K562 (cell line): ENCODE measurements around the gene MED16. TPM values are rescaled to one million over a fixed set of nuclear protein-coding genes. Genes with fewer than 3 reads are reported as not detected.
A peak's percentile ranks its signal among the peaks of the same experiment; 100 is the strongest.

Source experiments
- ADNP ChIP-seq: fragments of 200-800 bp; sonication (Bioruptor generic); IDR thresholded peaks from 2 replicates; pipeline ENCODE4 v1.6.1; 2016; ENCODE audit warnings: missing genetic modification characterization, missing compliant biosample characterization
- CCAR2 ChIP-seq: fragments of 200-400 bp; formaldehyde crosslinking; IDR thresholded peaks from 2 replicates; pipeline ENCODE4 v1.6.1; 2017; ENCODE audit warnings: mild to moderate bottlenecking, low read depth, low read length
- GABPB1 ChIP-seq: sonication (generic); formaldehyde crosslinking; IDR thresholded peaks from 2 replicates; pipeline ENCODE4 v1.8.0; 2022; ENCODE audit warnings: mild to moderate bottlenecking, missing genetic modification reagents
- HDAC2 ChIP-seq: fragments of 450-650 bp; IDR thresholded peaks from 2 replicates; pipeline ENCODE4 v1.6.1; 2016; ENCODE audit warnings: mild to moderate bottlenecking
- JUN ChIP-seq, 2 experiments: sonication (generic) in 1 of 2; formaldehyde crosslinking in 1 of 2; IDR thresholded peaks; 2 replicates each; pipeline versions ENCODE4 v1.6.1 to v1.8.0; 2012 to 2022; ENCODE audit warnings: borderline replicate concordance in 2 of 2, mild to moderate bottlenecking in 2 of 2, improper control_type of control experiment in 1 of 2, low read depth in 1 of 2, low read length in 1 of 2, missing genetic modification reagents in 1 of 2
- KDM1A ChIP-seq, 2 experiments: fragments of 450-650 bp; IDR thresholded peaks; 2 replicates each; pipeline ENCODE4 v1.6.1; 2016; ENCODE audit warnings: mild to moderate bottlenecking in 2 of 2
- MTA3 ChIP-seq: fragments of 450-650 bp; formaldehyde crosslinking; IDR thresholded peaks from 2 replicates; pipeline ENCODE4 v1.6.1; 2017; ENCODE audit warnings: mild to moderate bottlenecking, borderline replicate concordance
- PHB2 ChIP-seq: fragments of 450-650 bp; IDR thresholded peaks from 2 replicates; pipeline ENCODE4 v1.6.1; 2017; ENCODE audit warnings: low read depth
- STAG1 ChIP-seq: sonication (generic); formaldehyde crosslinking; IDR thresholded peaks from 2 replicates; pipeline ENCODE4 v1.5.0; 2020; ENCODE audit warnings: missing genetic modification reagents, borderline replicate concordance
- ZNF12 ChIP-seq: sonication (generic); formaldehyde crosslinking; IDR thresholded peaks from 2 replicates; pipeline ENCODE4 v1.4.0; 2020; ENCODE audit warnings: mild to moderate bottlenecking, missing genetic modification reagents
- polyA plus RNA-seq, 8 experiments: library from polyadenylated mRNA; depleted of rRNA in 4 of 8; stranded (reverse) in 5 of 8; unstranded in 3 of 8; fragments of >200 nt; fragmentation: Nextera tagmentation in 2 of 8; fragmentation: Illumina TruSeq in 1 of 8; extraction: Ambion mirVana in 2 of 8; extraction: Trizol in 1 of 8; gene quantifications; 2 replicates each; pipeline versions ENCODE4 v1.2.1 to v1.2.3, GENCODE V29; 2011 to 2014; ENCODE audit warnings: inconsistent platforms in 1 of 8, missing spikeins in 1 of 8
- total RNA-seq, 7 experiments: library from RNA; depleted of rRNA in 6 of 7; stranded (reverse); fragments of >200 nt in 6 of 7; fragmentation: Illumina TruSeq in 2 of 7; extraction: Trizol in 2 of 7; gene quantifications; 2 replicates each; pipeline versions ENCODE4 v1.2.1 to v1.2.3, GENCODE V29; 2011 to 2021; ENCODE audit warnings: low replicate concordance in 1 of 7
- TF ChIP-seq, protein P1 (sequence below), 2 experiments: fragments of 450-650 bp; IDR thresholded peaks; 2 replicates each; pipeline ENCODE4 v1.6.1; 2016; ENCODE audit warnings: mild to moderate bottlenecking in 2 of 2, borderline replicate concordance in 1 of 2, low read depth in 1 of 2, moderate library complexity in 1 of 2
- TF ChIP-seq, protein P2 (sequence below): sonication (generic); formaldehyde crosslinking; IDR thresholded peaks from 2 replicates; pipeline ENCODE4 v1.8.0; 2022; ENCODE audit warnings: mild to moderate bottlenecking, missing genetic modification reagents

The MED16 gene
- total and polyA plus RNA-seq, 9 of the 15 experiments (the other 6 are each of a cell fraction or from before 2014, with no cell fraction given): 0.89 to 59.9 (median 8.6) TPM

DNA sequence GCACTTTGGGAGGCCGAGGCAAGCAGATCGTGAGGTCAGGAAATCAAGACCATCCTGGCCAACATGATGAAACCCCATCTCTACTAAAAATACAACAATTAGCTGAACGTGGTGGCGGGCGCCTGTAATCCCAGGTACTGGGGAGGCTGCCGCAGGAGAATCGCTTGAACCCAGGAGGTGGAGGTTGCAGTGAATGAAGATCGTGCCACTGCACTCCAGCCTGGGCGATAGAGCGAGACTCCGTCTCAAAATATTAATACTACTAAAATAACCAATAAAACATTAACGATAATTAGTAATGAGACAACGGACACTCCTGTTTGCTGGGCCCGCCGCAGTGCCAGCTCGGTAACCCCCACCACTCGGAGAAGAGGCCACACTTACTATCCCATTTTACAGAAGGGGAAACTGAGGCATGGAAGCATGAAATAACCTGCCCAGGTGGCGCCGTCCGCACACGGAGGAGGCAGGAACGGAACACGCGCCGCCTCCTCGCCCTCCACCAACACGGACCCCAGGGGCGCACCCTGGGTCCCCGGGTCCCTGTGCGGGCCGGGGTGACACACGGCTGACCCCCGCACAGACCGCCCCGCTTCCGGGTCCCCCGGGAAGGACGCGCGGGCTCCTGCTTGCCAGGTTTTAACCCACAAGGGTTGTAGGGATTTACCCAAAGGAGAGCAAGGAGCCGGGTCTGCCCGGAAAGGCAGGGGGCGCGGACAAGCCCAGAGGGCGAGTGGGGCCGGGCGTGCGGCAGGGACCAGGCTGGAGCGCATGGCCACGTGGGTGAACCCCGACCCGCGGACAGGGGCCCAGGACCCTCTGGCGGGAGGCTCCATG lies 18.4 kb upstream of the MED16 start (continued):
- TF ChIP-seq, protein P1, sequence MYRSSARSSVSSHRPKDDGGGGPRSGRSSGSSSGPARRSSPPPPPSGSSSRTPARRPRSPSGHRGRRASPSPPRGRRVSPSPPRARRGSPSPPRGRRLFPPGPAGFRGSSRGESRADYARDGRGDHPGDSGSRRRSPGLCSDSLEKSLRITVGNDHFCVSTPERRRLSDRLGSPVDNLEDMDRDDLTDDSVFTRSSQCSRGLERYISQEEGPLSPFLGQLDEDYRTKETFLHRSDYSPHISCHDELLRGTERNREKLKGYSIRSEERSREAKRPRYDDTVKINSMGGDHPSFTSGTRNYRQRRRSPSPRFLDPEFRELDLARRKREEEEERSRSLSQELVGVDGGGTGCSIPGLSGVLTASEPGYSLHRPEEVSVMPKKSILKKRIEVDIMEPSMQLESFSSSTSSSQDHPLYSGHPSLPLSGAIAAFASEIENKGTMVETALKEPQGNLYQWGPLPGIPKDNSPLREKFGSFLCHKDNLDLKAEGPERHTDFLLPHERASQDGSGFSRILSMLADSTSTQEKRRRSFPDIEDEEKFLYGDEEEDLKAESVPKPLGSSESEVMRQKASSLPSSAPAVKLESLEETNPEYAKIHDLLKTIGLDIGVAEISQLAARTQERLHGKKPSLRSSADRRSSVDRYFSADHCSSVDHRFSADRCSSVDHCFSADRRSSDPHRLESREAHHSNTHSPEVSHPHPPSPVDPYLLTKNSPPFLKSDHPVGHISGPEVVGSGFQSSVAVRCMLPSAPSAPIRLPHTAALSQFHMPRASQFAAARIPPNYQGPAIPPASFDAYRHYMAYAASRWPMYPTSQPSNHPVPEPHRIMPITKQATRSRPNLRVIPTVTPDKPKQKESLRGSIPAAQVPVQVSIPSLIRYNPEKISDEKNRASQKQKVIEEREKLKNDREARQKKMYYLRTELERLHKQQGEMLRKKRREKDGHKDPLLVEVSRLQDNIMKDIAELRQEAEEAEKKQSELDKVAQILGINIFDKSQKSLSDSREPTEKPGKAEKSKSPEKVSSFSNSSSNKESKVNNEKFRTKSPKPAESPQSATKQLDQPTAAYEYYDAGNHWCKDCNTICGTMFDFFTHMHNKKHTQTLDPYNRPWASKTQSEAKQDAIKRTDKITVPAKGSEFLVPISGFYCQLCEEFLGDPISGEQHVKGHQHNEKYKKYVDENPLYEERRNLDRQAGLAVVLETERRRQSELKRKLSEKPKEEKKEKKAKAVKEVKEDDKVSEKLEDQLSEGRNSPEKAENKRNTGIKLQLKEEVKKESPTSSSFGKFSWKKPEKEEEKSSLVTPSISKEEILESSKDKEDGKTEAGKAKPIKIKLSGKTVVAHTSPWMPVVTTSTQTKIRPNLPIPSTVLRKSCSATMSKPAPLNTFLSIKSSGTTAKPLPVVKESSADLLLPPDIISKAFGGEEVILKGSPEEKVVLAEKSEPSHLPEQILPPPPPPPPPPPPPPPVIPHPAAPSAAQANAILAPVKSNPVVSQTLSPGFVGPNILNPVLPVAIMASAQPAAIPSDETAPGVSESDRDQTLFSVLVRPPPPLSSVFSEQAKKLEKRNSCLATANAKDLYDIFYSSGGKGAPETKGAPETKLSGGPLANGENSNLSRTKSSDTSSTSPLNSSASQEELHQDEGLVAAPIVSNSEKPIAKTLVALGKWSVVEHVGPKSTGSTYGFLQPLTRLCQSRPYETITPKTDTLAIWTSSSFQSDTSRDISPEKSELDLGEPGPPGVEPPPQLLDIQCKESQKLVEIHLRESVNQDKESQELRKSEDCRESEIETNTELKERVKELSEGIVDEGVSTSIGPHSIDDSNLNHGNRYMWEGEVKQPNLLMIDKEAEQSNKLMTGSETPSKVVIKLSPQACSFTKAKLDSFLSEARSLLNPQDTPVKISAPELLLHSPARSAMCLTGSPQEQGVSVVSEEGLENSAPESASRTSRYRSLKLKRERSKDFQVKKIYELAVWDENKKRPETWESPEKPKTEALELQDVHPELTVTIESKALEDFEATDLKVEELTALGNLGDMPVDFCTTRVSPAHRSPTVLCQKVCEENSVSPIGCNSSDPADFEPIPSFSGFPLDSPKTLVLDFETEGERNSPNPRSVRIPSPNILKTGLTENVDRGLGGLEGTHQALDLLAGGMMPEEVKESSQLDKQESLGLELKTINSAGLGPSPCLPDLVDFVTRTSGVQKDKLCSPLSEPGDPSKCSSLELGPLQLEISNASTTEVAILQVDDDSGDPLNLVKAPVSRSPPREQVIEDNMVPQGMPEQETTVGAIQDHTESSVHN (IDR thresholded peaks at IDR 0.05; ENCODE audit: borderline replicate concordance in 1 of 2, low read depth in 1 of 2): no peak
- TF ChIP-seq JUN (IDR thresholded peaks at IDR 0.05; ENCODE audit: borderline replicate concordance, low read depth, low read length) (no peak), JUN (CRISPR knock-in tag; IDR thresholded peaks at IDR 0.05; ENCODE audit: borderline replicate concordance) (no peak), ZNF12 (CRISPR knock-in tag) (no peak), MTA3 (0 out of 2 replicates have a peak, but pooled peaks have one; percentile 29), KDM1A (IDR thresholded peaks at IDR 0.05) (peak in 1 of 2 experiments; percentile 69; a peak in 2 of 4 replicates), ADNP (tag) (peak; percentile 84), CCAR2 (no peak), HDAC2 (0 out of 2 replicates have a peak, but pooled peaks have one; percentile 60), PHB2 (no peak), GABPB1 (CRISPR knock-in tag) (peak; percentile 37; the same call in 1 of the 2 replicates), STAG1 (CRISPR knock-in tag) (0 out of 2 replicates have a peak, but pooled peaks have one; percentile 17)
- TF ChIP-seq, protein P2, sequence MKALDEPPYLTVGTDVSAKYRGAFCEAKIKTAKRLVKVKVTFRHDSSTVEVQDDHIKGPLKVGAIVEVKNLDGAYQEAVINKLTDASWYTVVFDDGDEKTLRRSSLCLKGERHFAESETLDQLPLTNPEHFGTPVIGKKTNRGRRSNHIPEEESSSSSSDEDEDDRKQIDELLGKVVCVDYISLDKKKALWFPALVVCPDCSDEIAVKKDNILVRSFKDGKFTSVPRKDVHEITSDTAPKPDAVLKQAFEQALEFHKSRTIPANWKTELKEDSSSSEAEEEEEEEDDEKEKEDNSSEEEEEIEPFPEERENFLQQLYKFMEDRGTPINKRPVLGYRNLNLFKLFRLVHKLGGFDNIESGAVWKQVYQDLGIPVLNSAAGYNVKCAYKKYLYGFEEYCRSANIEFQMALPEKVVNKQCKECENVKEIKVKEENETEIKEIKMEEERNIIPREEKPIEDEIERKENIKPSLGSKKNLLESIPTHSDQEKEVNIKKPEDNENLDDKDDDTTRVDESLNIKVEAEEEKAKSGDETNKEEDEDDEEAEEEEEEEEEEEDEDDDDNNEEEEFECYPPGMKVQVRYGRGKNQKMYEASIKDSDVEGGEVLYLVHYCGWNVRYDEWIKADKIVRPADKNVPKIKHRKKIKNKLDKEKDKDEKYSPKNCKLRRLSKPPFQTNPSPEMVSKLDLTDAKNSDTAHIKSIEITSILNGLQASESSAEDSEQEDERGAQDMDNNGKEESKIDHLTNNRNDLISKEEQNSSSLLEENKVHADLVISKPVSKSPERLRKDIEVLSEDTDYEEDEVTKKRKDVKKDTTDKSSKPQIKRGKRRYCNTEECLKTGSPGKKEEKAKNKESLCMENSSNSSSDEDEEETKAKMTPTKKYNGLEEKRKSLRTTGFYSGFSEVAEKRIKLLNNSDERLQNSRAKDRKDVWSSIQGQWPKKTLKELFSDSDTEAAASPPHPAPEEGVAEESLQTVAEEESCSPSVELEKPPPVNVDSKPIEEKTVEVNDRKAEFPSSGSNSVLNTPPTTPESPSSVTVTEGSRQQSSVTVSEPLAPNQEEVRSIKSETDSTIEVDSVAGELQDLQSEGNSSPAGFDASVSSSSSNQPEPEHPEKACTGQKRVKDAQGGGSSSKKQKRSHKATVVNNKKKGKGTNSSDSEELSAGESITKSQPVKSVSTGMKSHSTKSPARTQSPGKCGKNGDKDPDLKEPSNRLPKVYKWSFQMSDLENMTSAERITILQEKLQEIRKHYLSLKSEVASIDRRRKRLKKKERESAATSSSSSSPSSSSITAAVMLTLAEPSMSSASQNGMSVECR: peak; percentile 48; the same call in 1 of the 2 replicates
